HG02970 (cell line): ENCODE results near the gene FMO4.
"Not testable (repeated sequence)": the region's sequence is repeated elsewhere in the genome, so short reads cannot be mapped to it uniquely, and the experiment has no call there.

Source experiments
- ATAC-seq: cut with Tn5 transposase; IDR thresholded peaks from one replicate; pipeline ENCODE4 v1.9.1; 2021; ENCODE audit warnings: mild to moderate bottlenecking, moderate library complexity, moderate number of reproducible peaks; ENCODE audit not compliant: unreplicated experiment, low FRiP score

Gene FMO4

GRCh38 chr1:171384496-171384895, 70.5 kb downstream of the FMO4 start:
- no peak for ATAC-seq

- no peak for ATAC-seq
These were observed 75.2 kb downstream of the FMO4 start for GRCh38 chr1:171389171-171389570.

GRCh38 chr1:171390740-171391139, 76.8 kb downstream of the FMO4 start:
- ATAC-seq: not testable (repeated sequence)
